Measurements from ENCODE around the gene TWNK.
A peak's percentile ranks its signal among the peaks of the same experiment; 100 is the strongest.

Gene TWNK

DNA sequence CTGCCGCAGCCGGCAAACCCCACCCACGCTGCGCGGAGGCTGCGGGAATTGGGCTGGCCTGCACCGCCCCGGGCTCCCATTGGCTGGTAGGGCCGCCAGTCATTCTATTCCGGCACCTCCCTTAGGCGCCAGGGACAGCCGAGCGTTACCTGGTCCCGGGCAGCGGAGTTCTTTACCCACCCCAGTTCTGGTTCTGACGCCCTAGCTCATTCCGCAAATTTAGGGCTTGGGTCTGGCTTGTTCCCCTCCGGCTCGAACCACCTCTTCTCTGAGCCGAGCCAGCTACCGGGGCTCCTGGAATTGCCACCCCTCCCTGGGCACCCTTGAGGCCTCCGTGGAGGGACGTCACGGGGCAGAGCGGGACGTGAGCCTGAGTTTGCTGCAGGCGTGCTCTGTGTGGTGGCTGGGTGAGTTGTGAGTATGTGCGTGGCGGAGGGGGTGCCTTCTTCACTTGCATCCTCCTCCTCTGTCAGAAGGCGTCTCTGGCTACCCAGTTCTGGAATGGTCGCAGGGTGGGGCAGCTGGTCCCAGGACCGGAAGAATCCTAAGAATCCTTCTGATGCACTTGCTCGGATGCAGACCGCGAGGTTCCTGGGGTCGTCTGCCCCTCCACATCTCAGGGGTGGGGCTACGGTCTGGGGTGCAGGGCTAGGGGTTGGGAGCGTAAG lies 43.9 kb downstream of the TWNK start, which contains the start of the genes PDZD7 and SFXN3:
Gene PDZD7 (minus strand): TSS at position 2 of the 668 bp plus-strand sequence. CDS start 910 bp downstream, outside the sequence.
Gene SFXN3 (plus strand): TSS at position 107 of the 668 bp plus-strand sequence. CDS start 3,461 bp downstream, outside the sequence.
- Histone ChIP-seq H3K4me2 (ENCODE audit: low read length) (peak within 1 kb of the TSS; percentile 100), H3K27me3 (ENCODE audit: low read depth, low read length) (peaks cover 29% of the 10 kb centered on the region), H3K9me3 (ENCODE audit: insufficient read depth, low read length) (no peaks in the 10 kb centered on the region), H3K4me3 (ENCODE audit: low read length) (peak within 1 kb of the TSS; percentile 98), H3K4me1 (ENCODE audit: low read length) (peaks cover 10% of the 10 kb centered on the region), H3K27ac (ENCODE audit: low read length) (no peak within 1 kb of the TSS), H3K36me3 (replicated peaks; ENCODE audit: low read depth, low read length) (no peaks in the 10 kb centered on the region), H2AFZ (ENCODE audit: low read depth, low read length) (peak within 1 kb of the TSS; percentile 85), H3K79me2 (ENCODE audit: low read length) (no peaks in the 10 kb centered on the region), H4K20me1 (ENCODE audit: insufficient read depth, low read length) (no peaks in the 10 kb centered on the region), H3K9ac (ENCODE audit: low read length) (peak within 1 kb of the TSS; percentile 60)
- TF ChIP-seq EZH2phosphoT487 (IDR thresholded peaks at IDR 0.05; ENCODE audit: low read depth) (no peak), CTCF (IDR thresholded peaks at IDR 0.05; ENCODE audit: low read depth, low read length) (no peak)

- TF ChIP-seq CTCF (IDR thresholded peaks at IDR 0.05; ENCODE audit: low read depth, low read length), result no peak
- TF ChIP-seq EZH2phosphoT487 (IDR thresholded peaks at IDR 0.05; ENCODE audit: low read depth), result no peak
- H2AFZ ChIP-seq (ENCODE audit: low read depth, low read length), result peak overlapping the region; percentile 85
- peaks cover 29% of the 10 kb centered on the region for H3K27me3 ChIP-seq (ENCODE audit: low read depth, low read length)
- peak overlapping the region; percentile 98 for H3K4me3 ChIP-seq (ENCODE audit: low read length)
- no peaks in the 10 kb centered on the region for H4K20me1 ChIP-seq (ENCODE audit: insufficient read depth, low read length)
- peak overlapping the region; percentile 100 for H3K4me2 ChIP-seq (ENCODE audit: low read length)
- no peaks in the 10 kb centered on the region for H3K9me3 ChIP-seq (ENCODE audit: insufficient read depth, low read length)
- no peak overlapping the region for H3K27ac ChIP-seq (ENCODE audit: low read length)
- H3K4me1 ChIP-seq (ENCODE audit: low read length), result peaks cover 10% of the 10 kb centered on the region
- H3K79me2 ChIP-seq (ENCODE audit: low read length), result no peaks in the 10 kb centered on the region
- peak overlapping the region; percentile 60 for H3K9ac ChIP-seq (ENCODE audit: low read length)
- no peaks in the 10 kb centered on the region for H3K36me3 ChIP-seq (replicated peaks; ENCODE audit: low read depth, low read length)
Measured at GRCh38 chr10:101031796-101032636, 44.7 kb downstream of the TWNK start.

GRCh38 chr10:101032637-101033224 lies 45.4 kb downstream of the TWNK start:
- no peaks in the 10 kb centered on the region for H4K20me1 ChIP-seq (ENCODE audit: insufficient read depth, low read length)
- H2AFZ ChIP-seq (ENCODE audit: low read depth, low read length), result peak overlapping the region; percentile 85; the same call in 1 of the 2 replicates
- no peaks in the 10 kb centered on the region for H3K79me2 ChIP-seq (ENCODE audit: low read length)
- H3K4me2 ChIP-seq (ENCODE audit: low read length), result peak overlapping the region; percentile 100
- no peak for TF ChIP-seq CTCF (IDR thresholded peaks at IDR 0.05; ENCODE audit: low read depth, low read length)
- no peak for TF ChIP-seq EZH2phosphoT487 (IDR thresholded peaks at IDR 0.05; ENCODE audit: low read depth)
- no peaks in the 10 kb centered on the region for H3K36me3 ChIP-seq (replicated peaks; ENCODE audit: low read depth, low read length)
- peaks cover 10% of the 10 kb centered on the region for H3K4me1 ChIP-seq (ENCODE audit: low read length)
- peaks cover 26% of the 10 kb centered on the region for H3K27me3 ChIP-seq (ENCODE audit: low read depth, low read length)
- H3K9ac ChIP-seq (ENCODE audit: low read length), result peak overlapping the region; percentile 60; the same call in 1 of the 2 replicates
- H3K4me3 ChIP-seq (ENCODE audit: low read length), result peak overlapping the region; percentile 98
- H3K9me3 ChIP-seq (ENCODE audit: insufficient read depth, low read length), result no peaks in the 10 kb centered on the region
- H3K27ac ChIP-seq (ENCODE audit: low read length), result no peak overlapping the region

All from OCI-LY3 (cell line).